CD4-positive, alpha-beta T cell treated with Interleukin-1 beta for 1 hour (primary cell): ENCODE data around the gene KIF3A.

Experiments used
- DNase-seq, 2 donors: peaks; one replicate each; pipeline ENCODE4 v3.0.0-alpha.2; 2020 to 2022

Gene KIF3A

GRCh38 chr5:132677191-132677590, 60.2 kb downstream of the KIF3A start:
- DNase-seq = no peak

DNA sequence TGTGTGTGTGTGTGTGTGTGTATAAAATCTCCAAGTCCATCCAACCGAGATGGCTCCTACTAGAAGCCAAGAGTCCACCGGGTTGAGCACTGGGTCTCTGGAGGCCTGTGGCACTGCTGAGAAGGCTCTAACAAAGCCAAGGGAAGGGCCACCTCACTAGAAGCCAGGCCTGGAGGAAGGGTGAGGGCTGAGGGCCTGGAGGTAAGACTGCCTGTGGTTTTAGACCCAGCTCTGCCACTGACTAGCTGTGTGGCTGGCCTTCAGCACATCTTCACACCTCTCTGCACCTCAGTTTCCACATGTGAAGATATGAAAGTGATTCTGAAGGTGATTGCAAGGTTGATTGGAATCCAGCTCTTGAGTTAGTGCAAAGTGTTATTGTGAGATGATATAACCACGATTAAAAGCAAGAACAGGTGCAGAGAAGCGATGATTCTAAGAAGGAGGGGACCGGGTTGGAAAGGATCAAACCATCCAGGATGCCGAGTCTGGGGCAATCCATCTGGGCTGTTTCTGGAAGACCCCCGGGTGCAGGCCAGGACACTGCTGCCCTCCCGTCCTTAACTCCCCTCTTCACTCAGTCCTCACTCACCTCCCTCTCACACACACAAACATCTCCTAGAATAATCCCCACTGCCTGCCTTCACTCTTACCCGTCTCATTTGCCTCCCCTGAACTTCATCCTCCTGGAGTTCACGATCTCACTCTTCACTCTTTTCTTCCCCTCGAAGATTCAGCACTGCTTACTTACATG, 61.2 kb downstream of the KIF3A start:
- no peak for DNase-seq

GRCh38 chr5:132674671-132675506, 62.5 kb downstream of the KIF3A start:
- DNase-seq = peak in 1 of 2 donors; percentile 17

DNA sequence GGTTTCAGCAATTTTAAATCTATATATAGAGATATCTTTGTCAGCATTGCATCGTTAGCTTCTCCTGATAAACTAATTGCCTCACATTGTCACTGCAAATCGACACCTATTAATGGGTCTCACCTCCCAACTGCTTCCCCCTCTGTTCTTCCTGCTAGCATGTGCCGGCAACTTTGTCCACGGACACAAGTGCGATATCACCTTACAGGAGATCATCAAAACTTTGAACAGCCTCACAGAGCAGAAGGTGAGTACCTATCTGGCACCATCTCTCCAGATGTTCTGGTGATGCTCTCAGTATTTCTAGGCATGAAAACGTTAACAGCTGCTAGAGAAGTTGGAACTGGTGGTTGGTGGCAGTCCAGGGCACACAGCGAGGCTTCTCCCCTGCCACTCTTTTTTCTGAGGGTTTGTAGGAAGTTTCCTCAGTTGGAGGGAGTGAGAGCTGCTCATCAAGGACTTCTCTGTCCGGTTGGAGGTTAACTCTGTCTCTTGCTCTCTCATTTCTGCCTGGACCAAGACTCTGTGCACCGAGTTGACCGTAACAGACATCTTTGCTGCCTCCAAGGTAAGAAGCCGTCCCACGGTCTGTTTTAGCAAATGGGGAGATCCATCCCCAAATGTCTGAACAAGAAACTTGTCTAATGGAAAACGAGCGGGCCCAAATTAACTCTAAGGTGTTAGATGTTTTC, 63.3 kb downstream of the KIF3A start, which contains the start of gene IL4:
IL4 (plus strand) TSS at position 51 of the 692 bp plus-strand sequence; CDS start at position 113, 62 bp downstream.
- peak in 1 of 2 donors; percentile 12 for DNase-seq

GRCh38 chr5:132673488-132673887, 63.9 kb downstream of the KIF3A start:
- no peak for DNase-seq

- DNase-seq = no peak
These were observed 66.3 kb downstream of the KIF3A start for GRCh38 chr5:132671000-132671399.

- DNase-seq = no peak
These were observed 67.1 kb downstream of the KIF3A start for GRCh38 chr5:132669966-132670882.

DNA sequence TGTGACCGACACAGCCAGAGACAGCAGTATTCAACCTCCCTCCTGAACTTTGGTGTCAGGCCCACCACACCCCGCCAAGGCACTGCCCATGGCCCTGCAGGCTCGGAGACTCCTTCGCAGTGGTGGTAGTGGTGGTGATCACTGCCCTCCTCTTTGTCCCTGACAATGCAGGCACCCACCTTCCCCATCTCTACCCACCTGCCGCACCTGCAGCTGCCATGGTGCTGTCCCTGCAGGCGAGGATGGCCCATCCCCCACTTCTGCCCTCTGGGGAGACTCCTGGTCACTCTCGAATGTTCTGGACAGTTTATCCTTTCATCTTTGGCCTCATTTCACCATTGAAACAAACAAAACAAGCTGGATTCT, 67.9 kb downstream of the KIF3A start:
- DNase-seq = no peak

- no peak for DNase-seq
These were observed 68.5 kb downstream of the KIF3A start for GRCh38 chr5:132668706-132669454.

- DNase-seq = no peak
These were observed 69.3 kb downstream of the KIF3A start for GRCh38 chr5:132667761-132668705.

DNA sequence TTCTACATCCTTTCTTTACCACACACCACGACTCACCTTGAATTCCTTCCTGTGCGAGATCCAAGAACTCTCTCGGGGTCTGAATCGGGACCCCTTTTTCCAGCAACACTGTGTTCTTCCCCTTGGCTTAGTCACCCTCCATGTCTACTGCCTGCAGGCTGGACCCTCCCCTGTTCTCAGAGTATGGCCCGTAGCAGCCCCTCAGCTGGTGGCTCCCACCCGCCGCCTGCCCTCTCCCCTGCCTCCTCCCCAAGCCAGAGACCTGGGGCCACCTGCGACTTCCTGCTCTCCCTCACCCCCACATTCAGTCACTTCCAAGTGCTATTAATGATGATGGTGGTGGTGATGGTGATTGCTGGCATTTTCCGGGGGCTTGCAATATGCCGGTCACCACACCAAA, 70.0 kb downstream of the KIF3A start:
- no peak for DNase-seq

GRCh38 chr5:132666310-132667123, 70.8 kb downstream of the KIF3A start:
- DNase-seq = peak in 1 of 2 donors; percentile 16

DNA sequence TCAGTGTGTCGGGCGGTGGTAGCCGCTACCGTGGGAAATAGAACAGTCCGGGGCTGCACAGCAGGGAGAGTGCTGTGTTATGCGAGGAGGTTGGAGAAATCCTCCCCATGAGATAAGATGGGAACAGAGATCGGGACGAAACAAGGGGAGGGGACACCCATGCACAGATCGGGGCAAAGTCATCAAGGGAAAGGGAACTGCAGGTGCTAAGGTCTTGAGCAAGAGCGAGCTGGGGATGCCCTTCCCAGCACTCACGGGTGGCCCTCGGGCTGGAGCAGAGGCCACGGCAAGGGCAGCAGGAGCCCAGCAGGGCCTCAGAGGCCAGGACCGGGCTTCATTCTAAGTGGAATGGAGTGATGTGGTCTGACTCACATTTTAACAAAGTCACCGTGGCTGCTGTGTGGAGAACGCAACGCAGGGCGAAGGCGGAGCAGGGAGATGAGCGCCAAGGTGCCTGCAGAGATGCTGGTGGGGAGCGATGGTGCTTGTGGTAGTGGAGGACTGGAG, 71.7 kb downstream of the KIF3A start:
- DNase-seq = no peak

DNA sequence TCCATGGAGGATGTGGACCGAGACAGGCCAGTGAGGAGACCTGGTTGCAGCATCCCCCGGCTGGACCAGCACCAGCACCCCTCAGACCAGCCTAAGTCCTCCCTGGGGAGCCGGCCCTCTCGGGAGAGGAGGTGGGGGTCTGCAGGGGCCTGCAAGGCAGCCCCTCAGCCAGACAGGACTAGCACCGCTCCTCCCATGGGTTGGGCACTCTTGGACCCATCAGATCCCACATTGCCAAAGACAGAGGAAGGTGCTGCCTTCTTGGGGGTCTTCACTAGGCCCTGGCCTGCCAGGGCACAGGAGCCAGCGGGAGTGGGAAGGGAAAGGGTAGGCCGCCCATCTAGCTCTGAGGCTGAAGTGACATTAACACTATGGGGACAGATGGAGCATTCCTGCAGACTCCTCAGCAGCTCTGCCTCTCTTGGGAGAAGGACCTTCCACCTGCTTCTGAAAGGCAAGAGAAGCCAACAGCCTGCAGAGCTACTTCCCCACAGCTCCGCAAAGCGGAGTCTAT, 72.6 kb downstream of the KIF3A start:
- DNase-seq = no peak

GRCh38 chr5:132663771-132664695, 73.3 kb downstream of the KIF3A start:
- peak; percentile 37 to 38 for DNase-seq

DNA sequence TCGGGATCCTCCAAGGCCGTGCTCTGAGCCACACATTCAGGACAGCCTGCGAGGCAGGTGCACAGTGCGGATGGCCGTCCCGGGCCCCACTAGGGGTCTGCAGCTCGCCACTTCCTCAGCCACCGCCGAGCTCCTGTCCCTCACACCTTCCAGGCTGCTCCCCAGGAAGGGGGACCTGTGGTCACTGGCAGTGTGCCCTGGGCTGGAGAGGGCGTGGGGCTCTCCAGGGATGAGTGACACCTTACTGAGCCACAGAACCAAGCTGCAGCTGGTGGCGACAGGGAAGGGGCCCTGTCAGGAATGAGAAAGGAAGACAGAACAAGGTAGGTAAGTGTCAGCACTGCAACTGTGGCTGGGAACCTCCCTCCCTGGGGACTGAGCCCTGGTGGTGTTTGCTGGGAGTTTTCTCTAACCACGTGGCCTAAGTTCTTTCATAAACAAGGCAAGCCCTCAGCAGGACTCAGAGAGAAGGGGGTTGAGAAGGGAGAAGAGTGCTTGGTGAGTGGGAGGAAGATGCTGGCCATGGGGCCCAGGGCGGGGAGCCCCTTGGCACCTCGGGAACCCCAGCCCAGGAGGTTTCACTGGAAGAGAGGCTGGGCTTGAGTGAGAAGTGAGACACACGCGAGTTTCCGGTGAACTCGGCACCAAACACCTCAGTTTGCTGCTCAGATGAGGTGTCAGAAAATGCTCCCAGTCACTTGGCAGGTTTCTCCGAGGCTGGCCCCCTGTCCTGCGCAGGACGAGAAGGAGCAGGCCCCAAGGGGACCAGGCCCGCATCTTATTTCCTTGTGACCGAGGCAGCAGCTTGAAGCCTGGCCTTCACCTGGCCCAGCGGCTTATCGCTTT, 74.2 kb downstream of the KIF3A start:
- peak; percentile 16 to 41 for DNase-seq

DNA sequence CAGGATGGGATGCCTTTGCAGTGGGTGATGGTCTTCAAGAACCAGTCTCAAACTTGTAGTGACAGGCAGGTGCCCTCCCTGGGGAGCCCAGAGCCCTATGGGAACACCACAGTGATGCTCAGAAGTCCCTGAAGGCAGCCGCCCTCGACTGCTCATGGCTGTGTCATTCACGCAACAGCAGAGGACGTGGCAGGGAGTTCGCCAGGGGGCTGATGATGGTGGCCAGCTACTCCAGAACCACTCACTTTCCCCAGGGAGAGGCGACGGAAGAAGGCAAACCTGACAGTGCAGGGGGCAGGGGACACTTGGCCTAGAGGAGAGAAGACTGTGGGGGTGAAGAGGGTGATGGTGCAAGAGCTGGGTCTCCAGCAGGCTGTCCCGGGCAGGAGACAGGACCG, 75.3 kb downstream of the KIF3A start:
- no peak for DNase-seq
